GM21526 (cell line): Measurements from ENCODE around the gene HLA-DRB1.
"Not testable (repeated sequence)": the region's sequence is repeated elsewhere in the genome, so short reads cannot be mapped to it uniquely, and the experiment has no call there.

ENCODE experiments used
- ATAC-seq: cut with Tn5 transposase; IDR thresholded peaks from one replicate; pipeline ENCODE4 v1.9.1; 2021; ENCODE audit warnings: moderate library complexity; ENCODE audit not compliant: unreplicated experiment, low FRiP score

HLA-DRB1 gene

GRCh38 chr6:32565511-32565910, 24.1 kb downstream of the HLA-DRB1 start:
- ATAC-seq, result no peak

GRCh38 chr6:32562940-32563339, 26.7 kb downstream of the HLA-DRB1 start:
- ATAC-seq, result no peak

DNA sequence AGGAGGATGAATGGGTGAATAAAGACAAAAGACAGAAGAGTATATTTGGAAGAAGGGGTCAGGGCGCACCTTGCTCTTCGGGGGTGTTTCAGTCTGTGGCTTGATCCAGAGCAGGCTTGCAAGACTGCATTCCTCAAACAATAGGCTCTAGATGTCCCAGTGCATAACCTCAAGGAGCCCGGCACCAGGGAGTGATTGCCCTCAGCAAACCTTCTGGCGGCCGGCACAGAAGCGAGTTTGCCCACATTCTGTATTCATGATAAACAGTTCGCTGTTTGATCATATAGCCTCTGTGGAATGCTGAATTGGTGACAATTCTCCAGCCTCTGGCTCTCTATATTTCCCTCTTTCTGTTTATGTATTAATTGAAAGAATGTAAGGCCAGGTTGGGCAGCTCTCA, 29.9 kb downstream of the HLA-DRB1 start:
- no peak for ATAC-seq

DNA sequence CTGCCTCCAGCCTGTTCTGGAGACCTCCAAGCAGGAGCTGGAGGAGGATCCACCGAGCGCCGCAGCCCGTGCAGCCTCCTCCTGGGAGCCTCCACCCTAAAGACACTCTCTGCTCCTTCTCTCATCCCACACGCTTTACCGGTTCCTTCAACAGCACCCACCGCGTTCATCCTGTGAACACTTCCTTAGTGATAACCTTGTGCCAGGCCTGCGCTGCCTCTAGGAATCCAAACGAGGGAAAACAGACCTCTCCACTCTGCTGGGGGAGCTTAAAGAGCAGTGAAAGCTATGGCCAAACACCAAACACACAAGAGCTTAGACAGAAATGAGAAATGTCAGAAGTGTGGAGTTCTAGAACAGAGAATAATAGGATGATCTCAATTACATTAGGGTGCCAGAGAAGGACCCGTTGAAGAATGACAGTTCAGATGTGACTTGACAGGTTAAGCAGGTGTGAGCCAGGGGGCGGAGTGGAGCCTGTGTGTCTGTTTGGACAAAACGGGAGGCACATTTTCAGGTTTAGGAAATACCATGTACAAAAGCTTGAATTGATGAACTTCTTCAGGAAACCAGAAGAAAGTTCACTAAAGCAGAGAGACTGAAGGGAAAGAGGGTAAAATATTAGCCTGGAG, 31.1 kb downstream of the HLA-DRB1 start:
- no peak for ATAC-seq

DNA sequence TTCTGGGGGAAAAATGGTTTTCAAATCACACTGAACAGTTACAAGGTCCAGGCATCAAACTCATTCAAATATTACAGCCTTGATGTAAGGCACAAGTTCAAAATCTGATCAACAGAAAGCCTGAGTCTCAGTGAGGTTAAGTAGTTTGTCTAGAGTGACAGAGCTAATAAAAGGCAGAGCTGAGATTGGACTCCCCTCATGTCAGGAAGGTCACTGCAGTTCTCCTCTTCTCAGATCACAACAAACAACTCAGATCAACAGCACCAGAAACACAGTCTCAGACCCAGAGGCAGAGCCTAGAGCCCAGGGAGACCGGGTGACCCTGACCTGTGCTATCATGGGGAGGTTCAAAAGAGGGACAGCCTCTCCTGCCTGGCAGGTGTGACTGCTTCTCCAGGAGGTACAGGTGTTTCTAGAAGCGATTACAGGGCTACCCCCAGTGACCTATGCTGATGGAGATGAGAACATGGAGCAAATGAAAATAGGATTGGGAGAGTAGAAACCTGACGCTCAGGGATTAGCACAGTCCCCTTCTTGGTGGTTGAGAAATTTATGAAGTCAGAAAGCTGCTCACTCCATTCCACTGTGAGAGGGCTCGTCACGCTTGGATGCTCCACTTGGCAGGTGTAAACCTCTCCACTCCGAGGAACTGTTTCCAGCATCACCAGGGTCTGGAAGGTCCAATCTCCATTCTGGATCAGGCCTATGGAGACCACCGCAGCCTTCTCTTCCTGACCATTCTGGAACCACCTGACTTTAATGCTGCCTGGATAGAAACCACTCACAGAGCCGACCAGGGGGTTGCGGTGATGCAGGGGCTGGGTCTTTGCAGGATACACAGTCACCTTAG, 35.3 kb downstream of the HLA-DRB1 start:
- ATAC-seq, result no peak

DNA sequence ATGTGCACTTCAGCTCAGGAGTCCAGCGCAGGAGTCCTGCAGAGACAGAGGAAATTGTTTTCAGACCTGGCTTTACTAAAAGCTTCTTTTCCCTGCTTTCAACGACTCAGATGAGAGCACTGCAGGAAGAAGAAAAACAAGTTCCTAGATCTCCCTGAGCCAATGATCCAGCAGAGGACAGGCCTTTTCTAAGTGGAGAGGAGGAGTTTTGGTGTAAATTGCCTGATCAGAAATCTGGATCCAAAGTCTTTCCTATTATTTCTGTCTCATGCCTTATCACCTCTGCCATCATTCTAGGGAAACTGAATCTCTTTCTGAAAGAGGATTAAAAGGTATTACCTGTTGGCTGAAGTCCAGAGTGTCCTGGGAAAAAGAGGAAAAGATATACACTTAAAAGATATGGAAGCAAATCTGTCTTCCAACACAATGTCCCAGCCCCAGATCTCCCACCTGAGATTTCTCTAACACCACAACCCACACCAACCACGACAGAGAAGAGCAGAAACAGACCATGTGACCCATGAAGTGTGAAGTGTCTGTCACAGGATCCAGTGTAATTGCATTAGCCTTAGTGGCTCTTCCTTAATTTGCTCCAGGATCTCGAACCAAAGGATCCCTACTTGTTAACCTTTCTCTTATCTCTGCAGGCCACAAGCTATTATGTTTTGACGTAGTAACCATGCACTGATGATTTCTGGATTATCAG, 36.5 kb downstream of the HLA-DRB1 start:
- ATAC-seq, result no peak

- no peak for ATAC-seq
These were observed 38.2 kb downstream of the HLA-DRB1 start for GRCh38 chr6:32551410-32551809.

GRCh38 chr6:32539839-32540238, 49.8 kb downstream of the HLA-DRB1 start:
- no peak for ATAC-seq

GRCh38 chr6:32530431-32530793, 59.2 kb downstream of the HLA-DRB1 start:
- ATAC-seq, result not testable (repeated sequence)

GRCh38 chr6:32529697-32530430, 59.8 kb downstream of the HLA-DRB1 start, which contains the start of gene HLA-DRB5:
Gene HLA-DRB5, minus strand, starts transcription at chr6:32530287. Its CDS starts 63 bp downstream, at chr6:32530224.
- no peak for ATAC-seq
